Mucosa of descending colon (tissue), 3 donors: ENCODE measurements around the gene PCDH8. TPM values are rescaled to one million over a fixed set of nuclear protein-coding genes. Genes with fewer than 3 reads are reported as not detected.

Experiments
- ATAC-seq: fragments of 200-7000 bp; cut with Tn5 transposase; one replicate; pipeline ENCODE4 v1.9.1; 2020; ENCODE audit warnings: mild to moderate bottlenecking, moderate library complexity
- DNase-seq, 3 donors: peaks; one replicate each; pipeline ENCODE4 v3.0.0-alpha.2; 2020
- H3K36me3 ChIP-seq: fragments of 200-600 bp; one replicate; pipeline ENCODE4 v1.8.0; 2021; ENCODE audit warnings: low read depth, mild to moderate bottlenecking
- H3K4me1 ChIP-seq: fragments of 200-600 bp; one replicate; pipeline ENCODE4 v1.8.0; 2021; ENCODE audit warnings: low read depth, mild to moderate bottlenecking
- H3K4me3 ChIP-seq: fragments of 200-600 bp; one replicate; pipeline ENCODE4 v1.8.0; 2021; ENCODE audit warnings: mild to moderate bottlenecking
- H3K9me3 ChIP-seq: fragments of 200-600 bp; one replicate; pipeline ENCODE4 v1.8.0; 2021; ENCODE audit warnings: mild to moderate bottlenecking
- CTCF ChIP-seq: fragments of 200-600 bp; IDR thresholded peaks from one replicate; pipeline ENCODE4 v1.8.0; 2022; ENCODE audit warnings: antibody characterized with exemption, mild to moderate bottlenecking
- intact Hi-C, 2 donors: fragments of 100-400 bp; cut with DNase I in 1 of 2; cut with micrococcal nuclease in 1 of 2; formaldehyde crosslinking; loops; one replicate each; pipeline versions ENCODE4 v1.11.0 to v1.11.1; 2022; cut with DNase I, micrococcal nuclease
- total RNA-seq, 3 donors: library from RNA; stranded (reverse); fragmentation: NEBNext Ultra II Directional in 2 of 3; extraction: Animal tissue kit (Norgen Biotek cat#: 25700) in 2 of 3; gene quantifications; one replicate each; pipeline versions ENCODE4 v1.2.1 to v1.2.4, GENCODE V29; 2021 to 2023
- donor health status: DM: no; HTN: no; CAD: no; lungs with moderate emphysema.
- donor health status: DM: no; HTN: no; CAD: no.
- donor health status: DM: no; HTN: yes; CAD: no.

The PCDH8 gene
- total RNA-seq, 3 donors from 2014 or later: 0.12 to 0.38 (median 0.17) TPM

DNA sequence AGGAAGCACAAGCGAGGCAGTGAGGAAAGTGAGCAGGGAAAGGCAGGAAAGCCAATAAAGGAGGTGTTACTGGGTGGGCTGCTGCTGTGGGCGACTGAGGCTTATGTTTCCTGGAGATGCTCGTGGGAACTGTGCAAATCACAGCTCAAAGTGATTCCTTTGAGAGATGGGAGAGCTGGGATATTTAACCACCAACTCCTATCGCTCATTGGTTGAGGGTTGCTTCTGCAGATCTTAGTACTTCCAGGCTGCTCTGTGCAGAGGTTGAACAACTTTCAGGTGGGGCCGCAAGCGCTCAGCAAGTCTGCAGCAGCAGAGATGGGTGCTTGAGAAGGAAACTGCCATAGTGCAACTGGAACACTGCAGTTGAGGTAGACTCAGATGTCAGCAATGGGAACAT, 8.4 kb downstream of the PCDH8 start:
- Histone ChIP-seq H3K4me3 (no peak overlapping the region), H3K4me1 (no peaks in the 10 kb centered on the region), H3K36me3 (no peaks in the 10 kb centered on the region), H3K9me3 (no peaks in the 10 kb centered on the region)
- no peak for DNase-seq
- TF ChIP-seq CTCF: no peak
- intact Hi-C loops: no loop called here
- ATAC-seq: no peak

DNA sequence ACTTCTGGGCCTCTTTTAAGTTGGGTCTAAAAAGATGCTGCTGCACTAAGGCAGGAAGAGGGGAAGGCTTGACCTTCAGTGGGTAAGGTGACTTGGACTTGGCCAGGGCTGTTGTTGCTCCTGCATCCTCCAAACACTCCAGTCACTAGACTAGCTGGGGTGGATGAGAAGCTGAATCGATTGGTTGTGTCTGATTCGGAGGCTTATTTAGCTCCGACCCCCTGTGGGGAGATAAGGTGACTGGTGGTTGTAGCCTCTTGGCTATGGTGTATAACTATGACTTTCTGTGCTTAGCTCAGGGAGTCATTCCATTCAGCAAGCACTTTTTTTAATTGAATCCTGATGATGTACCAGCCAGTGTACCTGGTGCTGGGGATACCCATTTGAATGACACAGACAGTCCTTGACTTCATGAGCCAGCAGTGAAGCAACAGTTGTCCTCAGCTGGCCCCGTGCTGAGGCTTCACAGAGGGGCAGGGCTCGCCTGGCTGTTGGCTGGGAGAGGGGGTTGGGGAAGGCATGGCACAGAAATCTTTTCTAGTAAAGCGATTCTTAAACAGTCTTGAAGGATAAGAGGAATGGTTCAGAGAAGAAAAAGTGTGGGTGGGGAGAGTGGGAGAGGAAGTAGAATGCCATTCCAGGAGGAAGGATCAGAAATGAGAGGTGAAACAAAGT, 9.9 kb downstream of the PCDH8 start:
- intact Hi-C loops: no loop called here

DNA sequence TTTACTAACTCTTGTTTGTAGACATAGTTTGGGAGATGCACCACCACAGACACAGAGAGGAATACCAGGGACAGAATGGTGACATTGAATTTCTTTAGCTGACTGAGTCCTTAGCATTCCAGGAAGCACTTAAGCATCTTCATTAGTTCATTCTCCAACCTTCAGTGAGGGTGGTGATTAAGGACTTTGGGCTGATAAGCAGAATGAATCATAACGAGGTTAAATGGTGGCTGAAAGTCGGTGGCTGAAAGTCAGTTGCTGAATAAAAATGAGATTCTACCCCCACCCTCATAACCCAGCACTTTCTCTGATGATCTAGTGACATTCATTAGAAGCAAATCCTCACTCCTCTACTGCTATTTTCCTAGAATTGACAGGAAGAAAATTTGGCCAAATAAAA, 10.6 kb downstream of the PCDH8 start:
- no peak for DNase-seq
- H3K4me3 ChIP-seq: no peak overlapping the region
- no peaks in the 10 kb centered on the region for H3K4me1 ChIP-seq
- TF ChIP-seq CTCF: no peak
- no peaks in the 10 kb centered on the region for H3K36me3 ChIP-seq
- H3K9me3 ChIP-seq: no peaks in the 10 kb centered on the region
- intact Hi-C loops: no loop called here
- ATAC-seq: no peak

More for the DNA sequence above, 9.9 kb downstream of the PCDH8 start:
- no peak for TF ChIP-seq CTCF
- Histone ChIP-seq H3K4me3 (no peak overlapping the region), H3K9me3 (no peaks in the 10 kb centered on the region), H3K4me1 (no peaks in the 10 kb centered on the region), H3K36me3 (no peaks in the 10 kb centered on the region)
- DNase-seq (no peak), ATAC-seq (no peak)

- Histone ChIP-seq H3K36me3 (no peaks in the 10 kb centered on the region), H3K9me3 (no peaks in the 10 kb centered on the region), H3K4me1 (no peaks in the 10 kb centered on the region), H3K4me3 (no peak overlapping the region)
- ATAC-seq (no peak), DNase-seq (no peak)
- intact Hi-C loops: no loop called here
- TF ChIP-seq CTCF: no peak
Measured at GRCh38 chr13:52835071-52835839, 13.2 kb downstream of the PCDH8 start.

- no peak for ATAC-seq
- no peaks in the 10 kb centered on the region for H3K36me3 ChIP-seq
- H3K4me1 ChIP-seq: no peaks in the 10 kb centered on the region
- TF ChIP-seq CTCF: no peak
- DNase-seq: no peak
- H3K9me3 ChIP-seq: no peaks in the 10 kb centered on the region
- intact Hi-C loops: no loop called here
- H3K4me3 ChIP-seq: no peak overlapping the region
Measured at GRCh38 chr13:52833296-52833875, 15.1 kb downstream of the PCDH8 start.
